Type B pancreatic cell (in vitro differentiated cells): Measurements from ENCODE around the gene ANKRD29. TPM values are rescaled to one million over a fixed set of nuclear protein-coding genes. Genes with fewer than 3 reads are reported as not detected.
A peak's percentile ranks its signal among the peaks of the same experiment; 100 is the strongest.

Source experiments
- DNase-seq: peaks from one replicate; pipeline ENCODE4 v3.0.0; 2021; ENCODE audit warnings: mixed read lengths; ENCODE audit not compliant: unreplicated experiment; ENCODE audit errors: extremely low spot score
- H3K27ac Mint-ChIP-seq: 2 replicates; pipeline ENCODE4 v1.8.0; 2021; ENCODE audit warnings: mild to moderate bottlenecking, mixed read lengths
- H3K27me3 Mint-ChIP-seq: 2 replicates; pipeline ENCODE4 v1.8.0; 2021; ENCODE audit warnings: mixed read lengths
- H3K36me3 Mint-ChIP-seq: 2 replicates; pipeline ENCODE4 v1.8.0; 2021; ENCODE audit warnings: mixed read lengths
- H3K4me1 Mint-ChIP-seq: one replicate; pipeline ENCODE4 v1.8.0; 2021; ENCODE audit warnings: mixed read lengths; ENCODE audit not compliant: unreplicated experiment
- H3K4me3 Mint-ChIP-seq: 2 replicates; pipeline ENCODE4 v1.8.0; 2021; ENCODE audit warnings: mild to moderate bottlenecking, mixed read lengths
- H3K9me3 Mint-ChIP-seq: 2 replicates; pipeline ENCODE4 v1.8.0; 2021; ENCODE audit warnings: mixed read lengths
- total RNA-seq: library from RNA; stranded (reverse); gene quantifications from 2 replicates; pipeline ENCODE4 v1.2.1, GENCODE V29; 2021; ENCODE audit warnings: low replicate concordance
- TF ChIP-seq, protein P1 (sequence below): fragments of 200-600 bp; sonication (generic); conservative IDR thresholded peaks from 2 replicates; pipeline ENCODE4 v1.5.0; 2021; ENCODE audit warnings: antibody characterized with exemption, mild to moderate bottlenecking

The ANKRD29 gene
- total RNA-seq, 1 donor from 2014 or later = 3.5 TPM

GRCh38 chr18:23634692-23635091 lies 28.0 kb downstream of the ANKRD29 start:
- Mint-ChIP-seq H3K27ac (no peak overlapping the region), H3K9me3 (no peaks in the 10 kb centered on the region), H3K36me3 (no peaks in the 10 kb centered on the region), H3K27me3 (no peaks in the 10 kb centered on the region), H3K4me3 (no peak overlapping the region), H3K4me1 (no peaks in the 10 kb centered on the region)
- DNase-seq = no peak
- TF ChIP-seq, protein P1, sequence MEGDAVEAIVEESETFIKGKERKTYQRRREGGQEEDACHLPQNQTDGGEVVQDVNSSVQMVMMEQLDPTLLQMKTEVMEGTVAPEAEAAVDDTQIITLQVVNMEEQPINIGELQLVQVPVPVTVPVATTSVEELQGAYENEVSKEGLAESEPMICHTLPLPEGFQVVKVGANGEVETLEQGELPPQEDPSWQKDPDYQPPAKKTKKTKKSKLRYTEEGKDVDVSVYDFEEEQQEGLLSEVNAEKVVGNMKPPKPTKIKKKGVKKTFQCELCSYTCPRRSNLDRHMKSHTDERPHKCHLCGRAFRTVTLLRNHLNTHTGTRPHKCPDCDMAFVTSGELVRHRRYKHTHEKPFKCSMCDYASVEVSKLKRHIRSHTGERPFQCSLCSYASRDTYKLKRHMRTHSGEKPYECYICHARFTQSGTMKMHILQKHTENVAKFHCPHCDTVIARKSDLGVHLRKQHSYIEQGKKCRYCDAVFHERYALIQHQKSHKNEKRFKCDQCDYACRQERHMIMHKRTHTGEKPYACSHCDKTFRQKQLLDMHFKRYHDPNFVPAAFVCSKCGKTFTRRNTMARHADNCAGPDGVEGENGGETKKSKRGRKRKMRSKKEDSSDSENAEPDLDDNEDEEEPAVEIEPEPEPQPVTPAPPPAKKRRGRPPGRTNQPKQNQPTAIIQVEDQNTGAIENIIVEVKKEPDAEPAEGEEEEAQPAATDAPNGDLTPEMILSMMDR = no peak

DNA sequence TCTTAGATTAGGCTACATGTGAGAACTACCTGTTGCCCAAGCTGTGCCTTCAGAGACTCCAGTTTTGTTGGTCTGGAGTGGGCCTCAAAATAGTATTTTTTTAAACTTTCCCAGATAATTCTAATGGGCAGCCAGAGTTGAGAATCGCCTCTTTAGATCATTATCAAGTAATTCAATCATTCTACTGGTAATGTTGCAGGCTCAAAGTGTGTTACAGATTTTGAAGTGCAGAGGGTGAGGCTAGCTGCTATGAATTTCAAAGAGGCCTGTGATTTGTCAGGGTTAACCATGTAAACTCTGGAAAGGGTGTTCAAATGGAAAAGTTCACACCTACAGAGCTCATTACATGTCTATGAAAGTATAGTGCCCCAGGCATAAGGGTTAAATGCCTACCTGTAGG lies 30.1 kb downstream of the ANKRD29 start:
- H3K4me1 Mint-ChIP-seq = no peaks in the 10 kb centered on the region
- H3K27me3 Mint-ChIP-seq = no peaks in the 10 kb centered on the region
- H3K36me3 Mint-ChIP-seq = no peaks in the 10 kb centered on the region
- no peak overlapping the region for H3K4me3 Mint-ChIP-seq
- no peak overlapping the region for H3K27ac Mint-ChIP-seq
- TF ChIP-seq, protein P1 = no peak
- no peak for DNase-seq
- H3K9me3 Mint-ChIP-seq = no peaks in the 10 kb centered on the region

- H3K4me3 Mint-ChIP-seq = no peak overlapping the region
- no peaks in the 10 kb centered on the region for H3K36me3 Mint-ChIP-seq
- no peak for DNase-seq
- no peaks in the 10 kb centered on the region for H3K27me3 Mint-ChIP-seq
- no peaks in the 10 kb centered on the region for H3K4me1 Mint-ChIP-seq
- TF ChIP-seq, protein P1 = no peak
- H3K9me3 Mint-ChIP-seq = no peaks in the 10 kb centered on the region
- H3K27ac Mint-ChIP-seq = no peak overlapping the region
These were observed 31.0 kb downstream of the ANKRD29 start for GRCh38 chr18:23631746-23632145.

DNA sequence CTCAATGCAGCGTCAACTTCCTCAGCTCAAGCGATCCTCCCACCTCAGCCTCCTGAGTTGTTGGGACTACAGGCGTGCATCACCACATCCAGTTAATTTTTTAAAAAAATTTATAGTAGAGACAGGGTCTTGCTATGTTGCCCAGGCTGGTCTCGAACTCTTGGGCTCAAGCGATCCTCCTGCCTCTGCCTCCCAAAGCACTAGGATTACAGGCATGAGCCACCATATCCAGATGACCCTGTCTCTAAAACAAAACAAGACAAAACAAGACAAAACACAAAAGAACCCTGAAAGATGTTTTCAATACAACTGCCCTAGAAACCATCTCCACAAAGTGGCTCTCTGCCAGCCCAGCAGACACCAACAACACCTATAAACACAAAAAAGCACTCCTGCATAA lies 31.4 kb downstream of the ANKRD29 start:
- H3K27me3 Mint-ChIP-seq = no peaks in the 10 kb centered on the region
- H3K4me1 Mint-ChIP-seq = no peaks in the 10 kb centered on the region
- TF ChIP-seq, protein P1 = no peak
- no peaks in the 10 kb centered on the region for H3K9me3 Mint-ChIP-seq
- no peak for DNase-seq
- no peaks in the 10 kb centered on the region for H3K36me3 Mint-ChIP-seq
- H3K4me3 Mint-ChIP-seq = no peak overlapping the region
- no peak overlapping the region for H3K27ac Mint-ChIP-seq

GRCh38 chr18:23629444-23629946 lies 33.2 kb downstream of the ANKRD29 start:
- Mint-ChIP-seq H3K36me3 (no peaks in the 10 kb centered on the region), H3K9me3 (no peaks in the 10 kb centered on the region), H3K27ac (peak overlapping the region; percentile 74), H3K27me3 (no peaks in the 10 kb centered on the region), H3K4me3 (no peak overlapping the region), H3K4me1 (no peaks in the 10 kb centered on the region)
- DNase-seq = no peak
- TF ChIP-seq, protein P1 = no peak

GRCh38 chr18:23627970-23628369 lies 34.7 kb downstream of the ANKRD29 start:
- Mint-ChIP-seq H3K27ac (no peak overlapping the region), H3K9me3 (no peaks in the 10 kb centered on the region)

More at GRCh38 chr18:23627970-23628369, 34.7 kb downstream of the ANKRD29 start:
- TF ChIP-seq, protein P1 = no peak
- Mint-ChIP-seq H3K27me3 (peaks cover 3% of the 10 kb centered on the region), H3K36me3 (no peaks in the 10 kb centered on the region), H3K4me3 (no peak overlapping the region), H3K4me1 (no peaks in the 10 kb centered on the region)
- DNase-seq = no peak
